Mesodermal cell (in vitro differentiated cells): Measurements from ENCODE around the gene CRTAP. TPM values are rescaled to one million over a fixed set of nuclear protein-coding genes. Genes with fewer than 3 reads are reported as not detected.
A peak's percentile ranks its signal among the peaks of the same experiment; 100 is the strongest.
"Not testable (repeated sequence)": the region's sequence is repeated elsewhere in the genome, so short reads cannot be mapped to it uniquely, and the experiment has no call there.

Source experiments
- H3K27ac ChIP-seq: 2 replicates; pipeline ENCODE4 v1.7.0; 2013; ENCODE audit warnings: mild to moderate bottlenecking, low read depth, low read length, moderate library complexity; ENCODE audit not compliant: severe bottlenecking
- H3K36me3 ChIP-seq: 2 replicates; pipeline ENCODE4 v1.7.1; 2013; ENCODE audit warnings: mild to moderate bottlenecking, low read length, moderate library complexity; ENCODE audit not compliant: control insufficient read depth, insufficient read depth
- H3K4me1 ChIP-seq: one replicate; pipeline ENCODE4 v1.7.1; 2013; ENCODE audit warnings: mild to moderate bottlenecking, low read length; ENCODE audit not compliant: insufficient read depth, control insufficient read depth, poor library complexity, severe bottlenecking
- H3K4me3 ChIP-seq: 2 replicates; pipeline ENCODE4 v1.7.0; 2013; ENCODE audit warnings: low read length, control low read depth, mild to moderate bottlenecking; ENCODE audit not compliant: insufficient read depth, poor library complexity, severe bottlenecking; ENCODE audit errors: extremely low read depth
- H3K9me3 ChIP-seq: 2 replicates; pipeline ENCODE4 v1.7.1; 2013; ENCODE audit warnings: mild to moderate bottlenecking, low read length, moderate library complexity; ENCODE audit not compliant: control insufficient read depth
- WGBS, 2 experiments: methylation state at CpG; one replicate each; pipeline ENCODE4 v1.1.5; 2013; ENCODE audit warnings: missing lambda C conversion rate in 2 of 2; ENCODE audit not compliant: insufficient coverage in 2 of 2; 5-methylcytosine and 5-hydroxymethylcytosine counted together
- polyA plus RNA-seq, 2 experiments: library from polyadenylated mRNA; stranded (reverse); fragments of 50-300 nt; gene quantifications; one replicate each; pipeline ENCODE4 v1.2.3, GENCODE V29; 2013

The CRTAP gene
- 358 TPM for polyA plus RNA-seq (2013, experiment 1 of 2)
- polyA plus RNA-seq (2013, experiment 2 of 2), result 317 TPM

DNA sequence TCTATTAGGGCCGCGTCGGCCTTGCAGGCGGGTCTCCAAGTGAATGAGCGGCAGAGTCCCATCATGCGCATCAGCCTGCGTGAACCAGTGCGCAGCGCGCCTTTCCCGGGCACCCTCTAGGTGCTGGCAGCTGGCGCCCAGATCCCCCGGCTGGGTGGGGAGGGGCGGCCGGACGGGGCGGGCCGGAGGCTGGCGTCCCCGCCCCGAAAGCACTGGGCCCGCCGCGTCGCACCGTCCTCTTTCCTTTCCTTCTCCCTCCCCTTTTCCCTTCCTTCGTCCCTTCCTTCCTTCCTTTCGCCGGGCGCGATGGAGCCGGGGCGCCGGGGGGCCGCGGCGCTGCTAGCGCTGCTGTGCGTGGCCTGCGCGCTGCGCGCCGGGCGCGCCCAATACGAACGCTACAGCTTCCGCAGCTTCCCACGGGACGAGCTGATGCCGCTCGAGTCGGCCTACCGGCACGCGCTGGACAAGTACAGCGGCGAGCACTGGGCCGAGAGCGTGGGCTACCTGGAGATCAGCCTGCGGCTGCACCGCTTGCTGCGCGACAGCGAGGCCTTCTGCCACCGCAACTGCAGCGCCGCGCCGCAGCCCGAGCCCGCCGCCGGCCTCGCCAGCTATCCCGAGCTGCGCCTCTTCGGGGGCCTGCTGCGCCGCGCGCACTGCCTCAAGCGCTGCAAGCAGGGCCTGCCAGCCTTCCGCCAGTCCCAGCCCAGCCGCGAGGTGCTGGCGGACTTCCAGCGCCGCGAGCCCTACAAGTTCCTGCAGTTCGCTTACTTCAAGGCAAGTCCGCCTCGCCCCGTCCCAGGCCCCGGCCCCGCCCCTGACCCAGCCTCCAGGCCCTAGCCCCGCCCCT, at the start of gene CRTAP:
TSS of gene CRTAP (plus strand) at position 243 of the 850 bp plus-strand sequence. CDS start at position 307, 64 bp downstream.
- peak within 1 kb of the TSS; percentile 92 for H3K27ac ChIP-seq
- peaks cover 6% of the 10 kb centered on the region for H3K9me3 ChIP-seq
- H3K4me3 ChIP-seq, result peak within 1 kb of the TSS; percentile 76
- H3K36me3 ChIP-seq, result peaks cover 16% of the 10 kb centered on the region
- H3K4me1 ChIP-seq, result peaks cover 6% of the 10 kb centered on the region
- WGBS, 2 experiments, result 0 to 1% methylated on average over 62 to 86 of the region's 98 CpGs

DNA sequence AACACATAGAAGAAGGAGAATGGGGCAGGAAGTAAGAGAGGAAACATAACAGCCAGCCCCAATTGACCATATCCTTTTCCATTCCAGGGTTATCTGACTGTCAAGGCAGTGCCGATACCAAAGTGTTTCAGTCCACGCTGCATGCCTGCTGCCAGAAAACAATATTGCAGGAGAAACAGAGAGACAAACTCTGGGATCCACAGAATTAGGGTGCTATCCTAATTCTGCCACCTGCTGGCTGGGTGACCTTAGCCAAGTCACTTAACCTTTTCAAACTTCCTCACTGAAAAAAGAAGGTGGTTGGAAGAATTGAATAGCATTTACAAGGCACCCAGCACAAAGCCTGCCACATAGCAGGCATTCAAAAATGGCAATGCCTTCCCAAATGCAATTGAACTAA, 48.9 kb upstream of the CRTAP start:
- WGBS, 2 experiments, result 94 to 100% methylated on average over 2 of the region's 2 CpGs

DNA sequence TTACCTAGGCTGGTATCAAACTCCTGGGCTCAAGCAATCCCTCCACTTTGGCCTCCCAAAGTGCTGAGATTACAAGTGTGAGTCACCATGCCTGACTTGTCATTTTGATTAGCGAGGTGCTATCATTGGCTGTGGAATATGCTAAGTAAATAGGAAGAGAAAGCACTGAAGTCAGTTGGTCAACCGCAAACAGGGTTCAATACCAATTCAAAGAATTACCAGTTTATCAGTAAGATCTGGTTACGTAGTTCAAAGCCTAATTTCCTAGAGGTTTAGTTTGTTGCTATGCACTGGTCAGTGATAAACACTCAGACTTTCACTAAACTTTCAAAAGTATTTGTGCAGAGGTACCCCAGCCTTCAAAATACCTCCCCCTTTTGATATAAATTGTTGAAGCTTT, 46.3 kb upstream of the CRTAP start:
- Histone ChIP-seq H3K4me1 (peaks cover 8% of the 10 kb centered on the region), H3K4me3 (no peak overlapping the region), H3K36me3 (peaks cover 34% of the 10 kb centered on the region), H3K27ac (no peak overlapping the region), H3K9me3 (no peaks in the 10 kb centered on the region)
- no CpG with 5 or more reads among the region's 3 CpGs for WGBS, 2 experiments

More for the DNA sequence above, 48.9 kb upstream of the CRTAP start:
- H3K27ac ChIP-seq, result no peak overlapping the region
- no peaks in the 10 kb centered on the region for H3K9me3 ChIP-seq
- no peak overlapping the region for H3K4me3 ChIP-seq
- no peaks in the 10 kb centered on the region for H3K4me1 ChIP-seq
- peaks cover 31% of the 10 kb centered on the region for H3K36me3 ChIP-seq

DNA sequence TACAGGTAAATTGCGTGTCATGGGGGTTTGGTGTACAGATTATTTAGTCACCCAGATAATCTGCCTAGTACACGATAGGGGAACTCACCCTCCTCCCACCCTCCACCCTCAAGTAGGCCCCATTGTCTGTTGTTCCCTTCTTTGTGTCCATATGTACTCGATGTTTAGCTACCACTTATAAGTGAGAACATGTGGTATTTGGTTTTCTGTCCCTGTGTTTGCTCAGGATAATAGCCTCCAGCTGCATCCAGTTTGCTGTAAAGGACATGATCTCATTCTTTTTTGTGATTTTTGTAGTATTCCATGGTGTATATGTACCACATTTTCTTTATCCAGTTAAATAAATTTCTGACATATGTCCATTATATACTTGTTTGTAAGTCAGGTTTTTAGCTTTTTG, 44.0 kb upstream of the CRTAP start:
- not testable (repeated sequence) for H3K9me3 ChIP-seq, H3K27ac ChIP-seq, H3K4me1 ChIP-seq, H3K4me3 ChIP-seq
- peaks cover 27% of the 10 kb centered on the region for H3K36me3 ChIP-seq
- no CpG with 5 or more reads among the region's 3 CpGs for WGBS, 2 experiments

DNA sequence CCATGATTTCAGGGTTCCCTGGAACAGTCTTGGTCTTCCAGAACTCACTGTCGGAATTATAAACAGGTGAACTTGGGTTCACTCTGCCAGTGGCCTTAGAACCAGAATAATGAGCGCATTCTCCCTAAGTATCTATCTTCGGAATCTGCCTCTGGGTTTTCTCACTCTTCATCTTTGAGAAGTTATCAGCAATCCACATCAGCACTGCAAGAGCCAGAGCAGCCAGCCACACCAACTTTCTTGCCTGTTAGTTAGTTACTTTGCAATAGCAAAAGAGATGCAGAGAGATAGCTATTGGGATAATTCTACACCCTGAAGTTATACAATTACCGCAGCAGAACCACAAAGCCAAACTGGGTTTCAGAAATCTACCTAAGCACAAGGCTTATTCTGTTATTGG, 42.6 kb upstream of the CRTAP start:
- WGBS, 2 experiments, result 90 to 93% methylated on average over 4 of the region's 4 CpGs
- Histone ChIP-seq H3K4me3 (no peak overlapping the region), H3K4me1 (peaks cover 10% of the 10 kb centered on the region), H3K27ac (peak overlapping the region; percentile 57), H3K9me3 (no peaks in the 10 kb centered on the region), H3K36me3 (peaks cover 17% of the 10 kb centered on the region)

DNA sequence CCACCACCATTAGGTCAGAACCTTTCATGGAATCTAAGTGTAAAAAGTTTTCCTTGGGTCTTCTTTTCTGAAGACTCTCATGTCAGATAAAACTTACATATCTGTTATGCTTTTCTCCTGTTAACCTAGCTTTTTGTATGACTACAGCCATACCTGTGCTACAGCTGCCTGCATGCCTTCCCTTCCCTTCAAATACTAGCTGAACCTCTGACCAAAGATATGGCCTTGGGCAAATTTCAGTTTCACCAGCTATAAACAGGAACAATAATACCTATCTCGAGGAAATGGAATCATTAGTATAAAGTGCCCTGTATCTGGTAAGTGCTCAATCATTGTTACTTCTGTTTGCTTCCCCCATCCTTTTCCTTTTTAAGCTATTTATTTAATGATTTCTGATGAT, 41.9 kb upstream of the CRTAP start:
- Histone ChIP-seq H3K4me1 (peaks cover 12% of the 10 kb centered on the region), H3K36me3 (peaks cover 18% of the 10 kb centered on the region), H3K27ac (no peak overlapping the region), H3K4me3 (no peak overlapping the region), H3K9me3 (no peaks in the 10 kb centered on the region)
- no CpG with 5 or more reads among the region's 1 CpG for WGBS, 2 experiments

DNA sequence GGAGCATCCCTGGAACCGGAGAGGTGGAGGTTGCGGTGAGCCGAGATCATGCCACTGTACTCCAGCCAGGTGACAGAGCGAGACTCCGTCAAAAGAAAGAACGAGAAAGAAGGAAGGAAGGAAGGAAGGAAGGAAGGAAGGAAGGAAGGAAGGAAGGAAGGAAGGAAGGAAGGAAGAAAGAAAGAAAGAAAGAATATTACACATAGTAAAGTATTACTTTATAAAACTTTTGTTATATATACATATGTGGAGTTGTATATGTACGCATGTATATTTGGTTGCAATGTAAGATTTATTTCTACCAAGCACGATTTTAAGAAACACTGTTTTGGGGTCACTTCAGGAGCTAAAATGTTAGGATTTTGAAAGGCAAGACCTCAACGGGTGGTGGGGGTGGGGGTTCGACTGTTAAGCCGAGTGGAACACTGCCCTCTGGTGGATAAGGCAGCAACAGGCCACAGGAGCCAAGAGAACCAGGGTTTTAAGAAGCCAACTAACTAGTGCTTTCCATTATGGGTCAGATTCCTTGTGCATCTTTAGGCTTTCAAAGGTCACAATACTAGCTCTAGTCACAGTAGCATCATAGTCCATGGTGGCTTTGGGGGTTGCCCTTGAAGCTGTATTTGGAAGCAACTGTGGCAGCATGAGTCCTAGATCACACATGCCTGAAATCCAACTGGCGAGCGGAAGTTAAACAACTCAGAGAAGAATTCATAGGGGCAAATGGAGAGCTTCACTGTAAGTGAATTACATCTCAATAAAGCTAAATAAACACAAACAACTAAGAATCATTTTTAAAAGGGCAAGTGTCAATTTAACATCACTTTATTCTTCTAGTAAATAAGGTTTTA, 39.4 kb upstream of the CRTAP start:
- H3K4me3 ChIP-seq, result no peak overlapping the region
- WGBS, 2 experiments, result 9 to 40% methylated on average over 4 to 5 of the region's 13 CpGs
- H3K9me3 ChIP-seq, result no peaks in the 10 kb centered on the region
- peaks cover 12% of the 10 kb centered on the region for H3K4me1 ChIP-seq
- peaks cover 7% of the 10 kb centered on the region for H3K36me3 ChIP-seq
- no peak overlapping the region for H3K27ac ChIP-seq

DNA sequence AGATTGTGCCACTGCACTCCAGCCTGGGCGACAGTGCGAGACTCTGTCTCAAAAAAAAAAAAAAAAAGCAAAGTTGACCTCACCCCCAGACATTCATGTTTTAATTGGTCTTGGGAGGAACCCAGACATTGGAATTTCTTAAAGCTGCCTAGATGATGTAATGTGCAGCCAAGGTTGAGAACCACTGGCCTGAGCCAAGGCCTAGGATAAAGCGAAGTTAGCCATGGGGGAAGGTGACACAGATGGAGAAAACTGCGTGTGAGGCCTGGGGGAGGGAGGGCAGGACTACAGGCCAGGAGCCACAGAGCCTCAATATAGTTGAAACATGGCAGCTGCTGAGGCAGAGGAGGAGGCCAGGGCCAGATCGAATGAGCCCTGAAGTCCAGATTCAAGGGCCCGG, 37.8 kb upstream of the CRTAP start:
- Histone ChIP-seq H3K9me3 (no peaks in the 10 kb centered on the region), H3K27ac (no peak overlapping the region)
- 96 to 97% methylated on average over 4 of the region's 6 CpGs for WGBS, 2 experiments

DNA sequence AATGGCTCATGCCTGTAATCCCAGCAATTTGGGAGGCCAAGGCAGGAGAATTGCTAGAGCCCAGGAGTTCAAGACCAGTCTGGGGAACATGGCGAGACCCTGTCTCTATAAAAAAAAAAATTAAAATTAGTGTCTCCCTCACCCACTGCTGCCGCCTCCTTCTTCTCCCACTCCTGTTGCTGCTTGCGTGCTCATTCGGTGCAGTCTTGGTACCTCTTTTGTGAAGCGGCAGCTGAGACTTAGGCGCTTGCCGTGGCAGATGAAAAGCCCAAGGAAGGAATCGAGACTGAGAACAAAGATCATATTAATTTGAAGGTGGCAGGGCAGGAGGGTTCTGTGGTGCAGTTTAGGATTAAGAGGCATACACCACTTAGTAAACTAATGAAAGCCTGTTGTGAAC, 36.9 kb upstream of the CRTAP start:
- Histone ChIP-seq H3K4me1 (peaks cover 4% of the 10 kb centered on the region), H3K4me3 (no peak overlapping the region), H3K9me3 (no peaks in the 10 kb centered on the region), H3K36me3 (peaks cover 3% of the 10 kb centered on the region), H3K27ac (no peak overlapping the region)
- WGBS, 2 experiments, result 93 to 95% methylated on average over 7 to 8 of the region's 8 CpGs

More for the DNA sequence above, 37.8 kb upstream of the CRTAP start:
- Histone ChIP-seq H3K4me3 (no peak overlapping the region), H3K36me3 (peaks cover 3% of the 10 kb centered on the region), H3K4me1 (peaks cover 11% of the 10 kb centered on the region)

DNA sequence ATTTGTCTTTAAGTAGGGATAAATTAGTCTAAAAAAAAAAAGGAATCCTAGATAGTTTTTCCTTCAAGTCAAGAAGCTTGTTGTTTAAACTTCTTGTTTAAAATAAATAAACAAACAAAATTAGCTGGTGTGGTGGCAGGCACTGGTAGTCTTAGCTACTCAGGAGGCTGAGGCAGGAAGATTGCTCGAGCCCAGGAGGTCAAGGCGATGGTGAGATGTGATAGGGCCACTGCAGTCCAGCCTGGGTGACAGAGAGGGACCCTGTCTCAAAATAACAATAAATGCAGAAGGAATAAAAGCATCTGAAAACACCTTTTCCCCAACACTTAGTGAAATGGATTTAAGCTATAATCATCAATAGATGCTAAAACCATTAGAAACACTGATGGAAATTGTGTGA, 35.8 kb upstream of the CRTAP start:
- peaks cover 3% of the 10 kb centered on the region for H3K36me3 ChIP-seq
- 80% methylated on average over 1 of the region's 2 CpGs; no CpG with 5 or more reads in 1 of the 2 experiments for WGBS, 2 experiments
- no peak overlapping the region for H3K4me3 ChIP-seq
- peaks cover 4% of the 10 kb centered on the region for H3K4me1 ChIP-seq
- H3K9me3 ChIP-seq, result no peaks in the 10 kb centered on the region
- H3K27ac ChIP-seq, result no peak overlapping the region
